Lung (tissue), 16 donors: ENCODE data around the gene SEC14L1. TPM values are rescaled to one million over a fixed set of nuclear protein-coding genes. Genes with fewer than 3 reads are reported as not detected.

Source experiments
- ATAC-seq: fragments of 200-7000 bp; cut with Tn5 transposase; one replicate; pipeline ENCODE4 v1.9.1; 2020; ENCODE audit warnings: moderate number of reproducible peaks; ENCODE audit not compliant: insufficient read depth, low FRiP score
- DNase-seq, 3 donors: peaks; one replicate each; pipeline ENCODE4 v3.0.0-alpha.2; 2013 to 2017
- H3K27ac ChIP-seq, 2 donors: one replicate each; pipeline ENCODE4 v1.5.1; 2013; ENCODE audit warnings: mild to moderate bottlenecking in 2 of 2, moderate library complexity in 2 of 2, control low read depth in 1 of 2, inconsistent platforms in 1 of 2, low read depth in 1 of 2, low read length in 1 of 2
- H3K27me3 ChIP-seq, 3 donors: one replicate each; pipeline ENCODE4 v1.5.1; 2013; ENCODE audit warnings: low read length in 2 of 3; ENCODE audit not compliant: control insufficient read depth in 3 of 3, insufficient read depth in 3 of 3
- H3K36me3 ChIP-seq, 4 donors: one replicate each; pipeline ENCODE4 v1.5.1; 2013; ENCODE audit warnings: low read length in 4 of 4, mild to moderate bottlenecking in 1 of 4, moderate library complexity in 1 of 4; ENCODE audit not compliant: control insufficient read depth in 4 of 4, insufficient read depth in 4 of 4
- H3K4me1 ChIP-seq, 5 donors: one replicate each; pipeline ENCODE4 v1.5.1; 2013; ENCODE audit warnings: low read length in 5 of 5, mild to moderate bottlenecking in 2 of 5, moderate library complexity in 1 of 5; ENCODE audit not compliant: control insufficient read depth in 5 of 5, insufficient read depth in 5 of 5
- H3K4me3 ChIP-seq: one replicate; pipeline ENCODE4 v1.5.1; 2013; ENCODE audit warnings: mild to moderate bottlenecking, control low read depth, moderate library complexity
- H3K9ac ChIP-seq, 2 donors: one replicate each; pipeline ENCODE4 v1.5.1; 2013; ENCODE audit warnings: low read length in 2 of 2, control low read depth in 1 of 2; ENCODE audit not compliant: insufficient read depth in 1 of 2
- H3K9me3 ChIP-seq, 4 donors: one replicate each; pipeline ENCODE4 v1.5.1; 2013; ENCODE audit warnings: low read length in 3 of 4, mild to moderate bottlenecking in 1 of 4, moderate library complexity in 1 of 4; ENCODE audit not compliant: control insufficient read depth in 4 of 4, insufficient read depth in 3 of 4
- WGBS, 2 donors: extraction: QIAGEN DNeasy Blood & Tissue Kit; methylation state at CpG; one replicate each; pipeline ENCODE4 v1.1.7; 2013; 5-methylcytosine and 5-hydroxymethylcytosine counted together
- long read RNA-seq, 5 donors: transcript quantifications; one replicate each; lab custom pipeline, GENCODE V29; 2026
- polyA plus RNA-seq, 2 donors: library from polyadenylated mRNA; stranded (reverse); fragments of 200-250 nt; gene quantifications; one replicate each; pipeline ENCODE4 v1.2.1, GENCODE V29; 2013
- total RNA-seq, 2 donors: library from RNA; depleted of rRNA in 1 of 2; stranded (reverse); fragments of >200 nt in 1 of 2; gene quantifications; one replicate each; pipeline ENCODE4 v1.2.1, GENCODE V29; 2014 to 2021
- TF ChIP-seq, protein P1 (sequence below): IDR thresholded peaks from 2 replicates; pipeline ENCODE4 v1.5.1; 2012; ENCODE audit warnings: mild to moderate bottlenecking; ENCODE audit errors: control extremely low read depth, extremely low read depth
- donor health status: control.
- donor health status: control.
- donor health status: Bipolar disorder and iron deficiency.
- donor health status: healthy.
- donor health status: DM: yes; HTN: yes; CAD: no.

Gene SEC14L1
- total RNA-seq (100 to 1,000 TPM; 156 to 171 TPM), polyA plus RNA-seq (100 to 1,000 TPM in 1 of 2 donors, 10 to 100 TPM in 1; 41.6 to 114 TPM)
- long read RNA-seq, donor 1, full-length matches to known transcripts: 12 of 17 reads
- long read RNA-seq, donor 1, partial matches to known transcripts: 0 of 17 reads
- long read RNA-seq, donor 1, other reads (novel, unspliced or antisense): 5 of 17 reads
- long read RNA-seq, donor 2, full-length matches to known transcripts: 5 of 11 reads
- long read RNA-seq, donor 2, partial matches to known transcripts: 6 of 11 reads
- long read RNA-seq, donor 2, other reads (novel, unspliced or antisense): 0 of 11 reads
- long read RNA-seq, donor 3, full-length matches to known transcripts: 7 of 7 reads
- long read RNA-seq, donor 3, partial matches to known transcripts: 0 of 7 reads
- long read RNA-seq, donor 3, other reads (novel, unspliced or antisense): 0 of 7 reads
- long read RNA-seq, donor 4, full-length matches to known transcripts: 2 of 2 reads
- long read RNA-seq, donor 4, partial matches to known transcripts: 0 of 2 reads
- long read RNA-seq, donor 4, other reads (novel, unspliced or antisense): 0 of 2 reads
- long read RNA-seq, donor 5, full-length matches to known transcripts: 13 of 13 reads
- long read RNA-seq, donor 5, partial matches to known transcripts: 0 of 13 reads
- long read RNA-seq, donor 5, other reads (novel, unspliced or antisense): 0 of 13 reads

DNA sequence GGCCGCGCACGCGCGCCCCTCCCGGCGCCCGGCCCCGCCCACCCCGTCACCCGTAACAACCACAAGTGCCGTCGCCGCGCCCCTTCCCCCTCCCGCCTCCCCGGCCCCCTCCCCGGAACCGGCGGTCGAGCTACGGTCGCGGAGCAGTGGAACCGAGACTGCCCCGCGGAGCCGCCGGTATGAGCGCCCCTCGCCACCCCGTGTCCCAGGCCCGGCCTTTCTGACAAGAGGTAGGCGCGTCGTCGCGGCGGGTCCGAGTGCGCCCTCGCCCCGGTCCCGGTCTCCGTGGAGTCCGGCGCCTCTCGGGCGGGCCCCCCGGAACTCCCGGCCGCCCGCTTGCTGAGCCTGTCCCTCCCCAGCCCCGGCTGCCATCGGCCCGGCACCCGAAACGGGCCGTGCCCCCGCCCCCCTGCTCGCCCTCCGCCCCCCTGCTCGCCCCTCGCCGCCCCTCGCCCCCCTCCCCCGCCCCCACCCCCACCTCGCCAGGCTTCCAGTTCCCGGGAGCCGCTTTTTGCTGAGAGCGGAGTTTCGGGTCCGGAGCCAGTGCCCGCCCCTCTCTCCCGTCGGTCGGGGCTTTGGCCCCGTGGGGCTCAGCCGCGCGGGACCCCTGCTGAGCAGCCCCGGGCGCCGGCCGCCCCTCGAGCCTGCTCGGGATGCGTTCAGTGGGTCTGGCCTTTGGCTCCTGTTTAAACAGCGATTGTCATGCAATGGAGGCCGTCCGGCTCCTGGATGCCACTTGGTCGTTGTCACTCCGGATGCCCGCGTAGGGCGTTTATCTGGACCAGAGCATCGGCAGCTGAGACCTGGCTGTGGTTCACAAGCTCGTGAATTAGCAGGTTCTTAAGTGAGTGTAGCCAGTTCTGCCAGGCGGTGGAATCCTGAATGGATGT lies at the start of gene SEC14L1:
SEC14L1 (plus strand) TSS at position 92 of the 890 bp plus-strand sequence. CDS start 2,628 bp downstream, outside the sequence.
- ATAC-seq: no peak

DNA sequence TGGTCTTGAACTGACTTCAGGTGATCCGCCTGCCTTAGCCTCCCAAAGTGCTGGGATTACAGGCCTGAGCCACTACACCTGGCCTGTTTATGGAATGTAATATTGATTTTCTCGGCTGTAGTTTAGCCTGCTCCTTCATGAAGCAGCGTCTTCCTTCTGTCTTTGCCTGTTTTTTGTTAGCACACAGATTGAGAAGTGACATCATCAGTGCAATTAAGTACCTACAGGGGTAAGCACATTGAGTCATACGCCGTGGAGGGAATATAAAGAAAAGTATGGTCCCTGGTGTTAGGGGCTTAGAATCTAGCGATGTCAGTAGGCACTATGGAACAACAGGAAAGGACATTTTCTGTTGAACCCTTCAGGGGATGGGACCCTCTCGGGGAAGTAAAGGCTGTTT lies 48.7 kb upstream of the SEC14L1 start:
- no peaks in the 10 kb centered on the region for H3K9me3 ChIP-seq
- 91 to 97% methylated on average over 7 of the region's 7 CpGs for WGBS, 2 donors
- H3K9ac ChIP-seq: no peak overlapping the region
- no peak overlapping the region for H3K4me3 ChIP-seq
- peaks cover 10 to 25% (median 22%) of the 10 kb centered on the region in 4 donors for H3K36me3 ChIP-seq
- H3K4me1 ChIP-seq: peaks cover 4 to 18% (median 10%) of the 10 kb centered on the region in 5 donors
- TF ChIP-seq, protein P1, sequence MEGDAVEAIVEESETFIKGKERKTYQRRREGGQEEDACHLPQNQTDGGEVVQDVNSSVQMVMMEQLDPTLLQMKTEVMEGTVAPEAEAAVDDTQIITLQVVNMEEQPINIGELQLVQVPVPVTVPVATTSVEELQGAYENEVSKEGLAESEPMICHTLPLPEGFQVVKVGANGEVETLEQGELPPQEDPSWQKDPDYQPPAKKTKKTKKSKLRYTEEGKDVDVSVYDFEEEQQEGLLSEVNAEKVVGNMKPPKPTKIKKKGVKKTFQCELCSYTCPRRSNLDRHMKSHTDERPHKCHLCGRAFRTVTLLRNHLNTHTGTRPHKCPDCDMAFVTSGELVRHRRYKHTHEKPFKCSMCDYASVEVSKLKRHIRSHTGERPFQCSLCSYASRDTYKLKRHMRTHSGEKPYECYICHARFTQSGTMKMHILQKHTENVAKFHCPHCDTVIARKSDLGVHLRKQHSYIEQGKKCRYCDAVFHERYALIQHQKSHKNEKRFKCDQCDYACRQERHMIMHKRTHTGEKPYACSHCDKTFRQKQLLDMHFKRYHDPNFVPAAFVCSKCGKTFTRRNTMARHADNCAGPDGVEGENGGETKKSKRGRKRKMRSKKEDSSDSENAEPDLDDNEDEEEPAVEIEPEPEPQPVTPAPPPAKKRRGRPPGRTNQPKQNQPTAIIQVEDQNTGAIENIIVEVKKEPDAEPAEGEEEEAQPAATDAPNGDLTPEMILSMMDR: no peak
- H3K27me3 ChIP-seq: no peaks in the 10 kb centered on the region
- H3K27ac ChIP-seq: no peak overlapping the region
- ATAC-seq: no peak
- DNase-seq: no peak

More for the DNA sequence above, at the start of gene SEC14L1:
- 0% methylated on average over 58 to 99 of the region's 99 CpGs for WGBS, 2 donors
- Histone ChIP-seq H3K9ac (peak within 1 kb of the TSS; percentile 39 to 81), H3K36me3 (peaks cover 4 to 14% (median 6%) of the 10 kb centered on the region in 4 donors), H3K4me1 (peaks cover 3 to 28% (median 11%) of the 10 kb centered on the region in 5 donors), H3K4me3 (peak within 1 kb of the TSS; percentile 81), H3K9me3 (peaks cover 0 to 6% (median 2%) of the 10 kb centered on the region in 4 donors), H3K27ac (peak within 1 kb of the TSS; percentile 96 to 97), H3K27me3 (no peaks in the 10 kb centered on the region)
- peak in 2 of 3 donors; percentile 47 to 60 for DNase-seq
- TF ChIP-seq, protein P1: no peak

DNA sequence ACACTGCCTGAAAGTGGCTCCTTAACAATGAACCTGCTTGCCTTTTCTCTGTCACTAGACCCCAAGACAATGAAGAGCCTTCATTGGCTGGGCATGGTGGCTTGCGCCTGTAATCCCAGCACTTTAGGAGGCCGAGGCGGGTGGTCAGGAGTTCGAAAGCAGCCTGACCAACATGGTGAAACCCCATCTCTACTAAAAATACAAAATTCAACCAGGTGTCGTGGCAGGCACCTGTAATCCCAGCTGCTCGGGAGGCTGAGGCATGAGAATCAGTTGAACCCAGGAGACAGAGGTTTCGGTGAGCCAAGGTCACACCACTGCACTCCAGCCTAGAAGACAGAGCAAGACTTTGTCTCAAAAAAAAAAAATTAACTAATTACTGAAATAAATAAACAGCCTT lies 45.3 kb upstream of the SEC14L1 start:
- H3K36me3 ChIP-seq: peaks cover 10 to 24% (median 21%) of the 10 kb centered on the region in 4 donors
- no peak for ATAC-seq
- H3K9ac ChIP-seq: no peak overlapping the region
- WGBS, 2 donors: 95 to 96% methylated on average over 7 of the region's 7 CpGs
- no peak overlapping the region for H3K4me3 ChIP-seq
- H3K4me1 ChIP-seq: peaks cover 2 to 20% (median 12%) of the 10 kb centered on the region in 5 donors
- DNase-seq: no peak
- H3K9me3 ChIP-seq: no peaks in the 10 kb centered on the region
- TF ChIP-seq, protein P1: no peak
- peak overlapping the region in 1 of 2 donors; percentile 26 for H3K27ac ChIP-seq
- no peaks in the 10 kb centered on the region for H3K27me3 ChIP-seq
